CD14-positive monocyte (primary cell): ENCODE measurements around the gene KIRREL3. TPM values are rescaled to one million over a fixed set of nuclear protein-coding genes. Genes with fewer than 3 reads are reported as not detected.
A peak's percentile ranks its signal among the peaks of the same experiment; 100 is the strongest.

Source experiments
- DNase-seq, 3 donors: peaks; one replicate each; pipeline ENCODE4 v3.0.0-alpha.2; 2011 to 2022
- H2AFZ ChIP-seq: 2 replicates; pipeline ENCODE4 v1.6.0; 2012; ENCODE audit warnings: mild to moderate bottlenecking, low read depth, low read length, inconsistent platforms; ENCODE audit not compliant: insufficient read depth, poor library complexity, severe bottlenecking
- H3K27ac ChIP-seq, 2 donors: 1 replicate in 1 of 2; 2 replicates in 1 of 2; pipeline ENCODE4 v1.5.1; 2012 to 2013; ENCODE audit warnings: low read length in 2 of 2, control low read depth in 1 of 2, inconsistent platforms in 1 of 2, low read depth in 1 of 2, mild to moderate bottlenecking in 1 of 2
- H3K27me3 ChIP-seq, 2 donors: one replicate each; pipeline versions ENCODE4 v1.6.0 to v1.6.1; 2011 to 2013; ENCODE audit warnings: low read length in 2 of 2; ENCODE audit not compliant: control insufficient read depth in 2 of 2, insufficient read depth in 2 of 2
- H3K36me3 ChIP-seq, 2 donors: replicated peaks in 1 of 2; 1 replicate in 1 of 2; 2 replicates in 1 of 2; pipeline versions ENCODE4 v1.5.1 to v1.6.1; 2012 to 2013; ENCODE audit warnings: low read length in 2 of 2, control low read depth in 1 of 2, inconsistent platforms in 1 of 2, mild to moderate bottlenecking in 1 of 2; ENCODE audit not compliant: insufficient read depth in 2 of 2, control insufficient read depth in 1 of 2
- H3K4me1 ChIP-seq, 2 donors: 1 replicate in 1 of 2; 2 replicates in 1 of 2; pipeline versions ENCODE4 v1.5.1 to v1.6.1; 2012 to 2013; ENCODE audit warnings: low read length in 2 of 2, control low read depth in 1 of 2, inconsistent platforms in 1 of 2, mild to moderate bottlenecking in 1 of 2, moderate library complexity in 1 of 2; ENCODE audit not compliant: insufficient read depth in 2 of 2, control insufficient read depth in 1 of 2
- H3K4me2 ChIP-seq: replicated peaks from 2 replicates; pipeline ENCODE3; 2012; ENCODE audit warnings: low read length, moderate library complexity, mild to moderate bottlenecking; ENCODE audit not compliant: poor library complexity, severe bottlenecking; ENCODE audit errors: extremely low read depth
- H3K4me3 ChIP-seq, 3 experiments: fragments of 200-600 bp in 1 of 3; sonication (generic) in 1 of 3; replicated peaks in 1 of 3; 1 replicate in 2 of 3; 2 replicates in 1 of 3; pipeline ENCODE4 v1.5.1; 2011 to 2013; ENCODE audit warnings: low read length in 3 of 3, mild to moderate bottlenecking in 3 of 3, control low read depth in 2 of 3, low read depth in 2 of 3, inconsistent platforms in 1 of 3, moderate library complexity in 1 of 3
- H3K79me2 ChIP-seq: 2 replicates; pipeline ENCODE4 v1.6.0; 2012; ENCODE audit warnings: mild to moderate bottlenecking, control low read depth, inconsistent platforms, low read length, moderate library complexity; ENCODE audit not compliant: insufficient read depth
- H3K9ac ChIP-seq: 2 replicates; pipeline ENCODE4 v1.6.0; 2017; ENCODE audit warnings: low read length, mild to moderate bottlenecking; ENCODE audit not compliant: insufficient read depth, poor library complexity, severe bottlenecking
- H3K9me3 ChIP-seq, 2 donors: replicated peaks in 1 of 2; 1 replicate in 1 of 2; 2 replicates in 1 of 2; pipeline versions ENCODE4 v1.5.1 to v1.6.1; 2012 to 2013; ENCODE audit warnings: low read length in 2 of 2, control low read depth in 1 of 2; ENCODE audit not compliant: control insufficient read depth in 1 of 2, insufficient read depth in 1 of 2
- H4K20me1 ChIP-seq: 2 replicates; pipeline ENCODE4 v1.6.0; 2012; ENCODE audit warnings: mild to moderate bottlenecking, low read length, control low read depth, moderate library complexity; ENCODE audit not compliant: insufficient read depth
- H3K27ac Mint-ChIP-seq, 7 donors: one replicate each; pipeline ENCODE4 v1.8.0; 2020; ENCODE audit warnings: mild to moderate bottlenecking in 7 of 7, mixed read lengths in 7 of 7, moderate library complexity in 6 of 7, inconsistent platforms in 2 of 7
- H3K27me3 Mint-ChIP-seq, 3 donors: one replicate each; pipeline ENCODE4 v1.8.0; 2021 to 2022; ENCODE audit warnings: low read depth in 3 of 3, mild to moderate bottlenecking in 3 of 3, mixed read lengths in 3 of 3, moderate library complexity in 3 of 3, inconsistent platforms in 1 of 3
- H3K36me3 Mint-ChIP-seq, 2 donors: one replicate each; pipeline ENCODE4 v1.8.0; 2020; ENCODE audit warnings: mixed read lengths in 2 of 2, inconsistent platforms in 1 of 2, mild to moderate bottlenecking in 1 of 2
- H3K4me1 Mint-ChIP-seq: one replicate; pipeline ENCODE4 v1.8.0; 2020; ENCODE audit warnings: mild to moderate bottlenecking, mixed read lengths
- H3K4me3 Mint-ChIP-seq, 2 donors: one replicate each; pipeline ENCODE4 v1.8.0; 2020; ENCODE audit warnings: mild to moderate bottlenecking in 2 of 2, mixed read lengths in 2 of 2, moderate library complexity in 1 of 2
- H3K9me3 Mint-ChIP-seq, 7 donors: one replicate each; pipeline ENCODE4 v1.8.0; 2020 to 2022; ENCODE audit warnings: mixed read lengths in 7 of 7, mild to moderate bottlenecking in 6 of 7, moderate library complexity in 6 of 7, inconsistent platforms in 2 of 7
- WGBS: methylation state at CpG from one replicate; pipeline ENCODE4 v1.1.5; 2013; ENCODE audit warnings: missing lambda C conversion rate; ENCODE audit not compliant: insufficient coverage; 5-methylcytosine and 5-hydroxymethylcytosine counted together
- intact Hi-C, 2 donors: fragments of 100-400 bp; cut with micrococcal nuclease; formaldehyde crosslinking; loops; one replicate each; pipeline versions ENCODE4 v1.15.0 to v1.15.1; 2023
- polyA plus RNA-seq, 3 donors: library from polyadenylated mRNA; depleted of rRNA in 1 of 3; unstranded in 2 of 3; stranded (reverse) in 1 of 3; fragments of 300-500 nt in 2 of 3; fragments of >200 nt in 1 of 3; fragmentation: Illumina TruSeq in 2 of 3; gene quantifications; 1 replicate in 2 of 3; 2 replicates in 1 of 3; pipeline ENCODE4 v1.2.3, GENCODE V29; 2012 to 2021
- TF ChIP-seq, protein P1 (sequence below): fragments of 200-600 bp; IDR thresholded peaks from one replicate; pipeline ENCODE4 v1.8.0; 2022; ENCODE audit warnings: antibody characterized with exemption, mild to moderate bottlenecking

The KIRREL3 gene
- polyA plus RNA-seq, 3 donors, result not detected

DNA sequence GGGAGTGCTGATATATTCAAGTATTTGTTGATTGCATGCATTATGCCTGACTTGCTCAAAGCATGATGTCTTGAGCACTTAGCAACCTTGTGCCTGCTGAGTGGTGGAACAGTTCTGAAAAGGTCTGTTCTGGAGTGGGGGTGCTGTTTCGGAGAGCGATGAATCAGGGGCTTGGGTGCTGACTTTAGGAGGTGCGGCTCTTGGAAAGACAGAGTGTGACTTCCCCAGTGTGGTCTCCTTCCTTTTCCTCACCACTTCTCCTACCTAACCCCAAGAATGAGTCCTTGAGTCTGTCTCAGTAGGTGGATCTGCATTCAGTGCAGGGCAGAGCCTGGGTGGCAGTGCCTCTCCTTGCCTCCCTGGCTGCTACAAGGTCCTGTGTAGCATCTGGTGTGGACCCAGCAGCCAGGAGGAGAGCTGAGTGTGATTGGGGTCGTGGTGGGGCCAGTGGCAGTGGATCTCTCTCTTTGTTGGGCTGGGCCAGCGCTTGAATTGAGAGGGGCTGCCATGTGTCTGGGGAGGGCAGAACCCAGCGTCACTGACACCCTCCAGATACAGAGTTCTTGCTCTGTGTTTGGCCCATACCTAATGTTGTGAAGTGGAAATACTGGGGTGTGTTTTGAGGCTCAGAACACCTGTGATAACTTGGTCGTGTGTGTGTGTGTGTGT, 609.1 kb downstream of the KIRREL3 start:
- Mint-ChIP-seq H3K27me3 (peaks cover 0 to 3% (median 2%) of the 10 kb centered on the region in 3 donors), H3K9me3 (no peaks in the 10 kb centered on the region), H3K4me1 (peaks cover 37% of the 10 kb centered on the region), H3K4me3 (peak overlapping the region in 1 of 2 donors; percentile 62), H3K36me3 (peaks cover 0 to 4% of the 10 kb centered on the region in 2 donors), H3K27ac (peak overlapping the region in 6 of 7 donors; percentile 5 to 81 (median 61))
- intact Hi-C loops, result loop anchor here in 1 of 2 donors (5.0 kb wide), 1 partner anchor 79 kb away; no protein-coding TSS in a partner anchor
- Histone ChIP-seq H3K27ac (peak overlapping the region; percentile 8 to 53), H3K4me1 (peaks cover 34 to 40% of the 10 kb centered on the region in 2 donors), H3K36me3 (no peaks in the 10 kb centered on the region), H2AFZ (peak overlapping the region; percentile 46), H3K27me3 (no peaks in the 10 kb centered on the region), H4K20me1 (no peaks in the 10 kb centered on the region), H3K4me2 (peak overlapping the region; percentile 46), H3K79me2 (peaks cover 57% of the 10 kb centered on the region), H3K9me3 (no peaks in the 10 kb centered on the region), H3K4me3 (peak overlapping the region in 1 of 3 experiments; percentile 37), H3K9ac (no peak overlapping the region)
- WGBS, result 50% methylated on average over 1 of the region's 7 CpGs
- peak; percentile 23 to 41 (median 23) for DNase-seq
- TF ChIP-seq, protein P1, sequence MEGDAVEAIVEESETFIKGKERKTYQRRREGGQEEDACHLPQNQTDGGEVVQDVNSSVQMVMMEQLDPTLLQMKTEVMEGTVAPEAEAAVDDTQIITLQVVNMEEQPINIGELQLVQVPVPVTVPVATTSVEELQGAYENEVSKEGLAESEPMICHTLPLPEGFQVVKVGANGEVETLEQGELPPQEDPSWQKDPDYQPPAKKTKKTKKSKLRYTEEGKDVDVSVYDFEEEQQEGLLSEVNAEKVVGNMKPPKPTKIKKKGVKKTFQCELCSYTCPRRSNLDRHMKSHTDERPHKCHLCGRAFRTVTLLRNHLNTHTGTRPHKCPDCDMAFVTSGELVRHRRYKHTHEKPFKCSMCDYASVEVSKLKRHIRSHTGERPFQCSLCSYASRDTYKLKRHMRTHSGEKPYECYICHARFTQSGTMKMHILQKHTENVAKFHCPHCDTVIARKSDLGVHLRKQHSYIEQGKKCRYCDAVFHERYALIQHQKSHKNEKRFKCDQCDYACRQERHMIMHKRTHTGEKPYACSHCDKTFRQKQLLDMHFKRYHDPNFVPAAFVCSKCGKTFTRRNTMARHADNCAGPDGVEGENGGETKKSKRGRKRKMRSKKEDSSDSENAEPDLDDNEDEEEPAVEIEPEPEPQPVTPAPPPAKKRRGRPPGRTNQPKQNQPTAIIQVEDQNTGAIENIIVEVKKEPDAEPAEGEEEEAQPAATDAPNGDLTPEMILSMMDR, result no peak

GRCh38 chr11:126390272-126390867, 610.2 kb downstream of the KIRREL3 start:
- H3K9me3 ChIP-seq, result no peaks in the 10 kb centered on the region
- H3K27ac ChIP-seq, result no peak overlapping the region
- no peak overlapping the region for H3K9ac ChIP-seq
- H3K4me1 ChIP-seq, result peaks cover 42 to 47% of the 10 kb centered on the region in 2 donors
- H3K27ac Mint-ChIP-seq, result peak overlapping the region in 1 of 7 donors; percentile 3
- no peaks in the 10 kb centered on the region for H4K20me1 ChIP-seq
- no peak for DNase-seq
- H3K4me2 ChIP-seq, result no peak overlapping the region
- H3K36me3 Mint-ChIP-seq, result peaks cover 0 to 4% of the 10 kb centered on the region in 2 donors
- H3K27me3 Mint-ChIP-seq, result peaks cover 0 to 3% (median 2%) of the 10 kb centered on the region in 3 donors
- WGBS, result no CpG with 5 or more reads among the region's 5 CpGs
- H3K9me3 Mint-ChIP-seq, result no peaks in the 10 kb centered on the region
- H3K79me2 ChIP-seq, result peaks cover 52% of the 10 kb centered on the region
- TF ChIP-seq, protein P1, result no peak
- H3K36me3 ChIP-seq, result no peaks in the 10 kb centered on the region
- no peak overlapping the region for H2AFZ ChIP-seq
- H3K4me3 ChIP-seq, result no peak overlapping the region
- no peaks in the 10 kb centered on the region for H3K27me3 ChIP-seq
- intact Hi-C loops, result loop anchor here in 1 of 2 donors (5.0 kb wide), 1 partner anchor 78 kb away; no protein-coding TSS in a partner anchor
- peaks cover 46% of the 10 kb centered on the region for H3K4me1 Mint-ChIP-seq
- no peak overlapping the region for H3K4me3 Mint-ChIP-seq
